Right ventricle myocardium inferior (tissue), 1 donor: ENCODE measurements around the gene CATSPERZ. TPM values are rescaled to one million over a fixed set of nuclear protein-coding genes. Genes with fewer than 3 reads are reported as not detected.

Experiments used
- ATAC-seq: fragments of 200-7000 bp; cut with Tn5 transposase; one replicate; pipeline ENCODE4 v1.9.1; 2020; ENCODE audit warnings: mild to moderate bottlenecking, moderate library complexity
- DNase-seq: peaks from one replicate; pipeline ENCODE4 v3.0.0; 2021; ENCODE audit errors: missing footprints
- intact Hi-C: fragments of 100-400 bp; cut with DNase I; formaldehyde crosslinking; loops from one replicate; pipeline ENCODE4 v1.11.0; 2022
- total RNA-seq: library from RNA; stranded (reverse); fragmentation: NEBNext Ultra II Directional; extraction: Animal tissue kit (Norgen Biotek cat#: 25700); gene quantifications from one replicate; pipeline ENCODE4 v1.2.1, GENCODE V29; 2021
- donor health status: DM: no; HTN: yes; CAD: no; lungs with severe emphysema.

CATSPERZ gene
- total RNA-seq, 1 donor from 2014 or later, result not detected

DNA sequence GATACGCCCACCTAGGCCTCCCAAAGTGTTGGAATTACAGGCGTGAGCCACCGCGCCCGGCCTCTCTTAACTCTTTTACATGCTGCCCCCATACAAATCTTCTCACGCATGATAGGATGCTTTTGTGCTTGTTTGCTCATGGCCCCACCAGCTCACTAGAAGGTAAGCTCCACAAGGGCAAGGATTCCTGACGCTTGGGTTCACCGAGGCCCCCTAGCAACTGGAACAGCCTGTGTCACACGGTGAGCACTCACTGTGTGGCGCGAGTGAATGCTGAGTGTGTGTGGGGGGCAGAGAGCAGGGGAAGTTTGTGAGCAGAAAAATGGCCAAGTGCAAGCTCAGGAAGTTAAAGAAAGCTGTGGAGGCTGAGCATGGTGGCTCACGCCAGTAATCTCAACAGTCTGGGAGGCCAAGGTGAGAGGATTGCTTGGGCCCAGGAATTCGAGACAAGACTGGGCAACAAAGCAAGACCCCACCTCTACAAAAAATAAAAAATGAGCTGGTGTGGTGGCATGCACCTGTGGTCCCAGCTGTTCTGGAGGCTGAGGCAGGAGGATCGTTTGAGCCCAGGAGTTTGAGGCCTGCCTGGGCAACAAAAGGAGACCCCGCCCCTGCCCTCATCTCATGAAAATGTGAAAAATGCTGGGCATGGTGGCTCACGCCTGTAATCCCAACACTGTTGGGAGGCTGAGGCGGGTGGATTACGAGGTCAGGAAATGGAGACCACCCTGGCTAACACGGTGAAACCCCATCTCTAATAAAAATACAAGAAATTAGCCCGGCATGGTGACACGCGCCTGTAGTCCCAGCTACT is 18.0 kb upstream of the CATSPERZ start:
- DNase-seq (no peak), ATAC-seq (no peak)
- intact Hi-C loops, result no loop called here

DNA sequence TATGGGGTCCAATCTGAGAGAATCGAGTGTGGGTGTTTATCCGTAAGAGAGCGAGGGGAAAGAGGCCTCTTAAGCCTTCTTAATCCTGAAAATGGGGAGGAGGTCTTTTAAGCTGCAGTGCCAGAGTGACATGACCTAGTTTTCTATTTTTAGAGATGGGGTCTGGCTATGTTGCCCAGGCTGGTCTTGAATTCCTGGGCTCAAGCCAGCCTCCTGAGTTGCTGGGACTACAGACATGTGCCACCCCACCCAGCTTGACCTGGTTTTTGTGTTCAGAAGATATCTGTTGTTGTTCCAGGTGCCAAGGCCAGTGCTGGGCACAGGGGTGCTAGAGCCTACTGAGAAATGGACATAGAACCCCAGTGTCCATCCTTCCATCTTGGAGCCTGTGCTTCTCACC is 17.1 kb upstream of the CATSPERZ start:
- DNase-seq, result no peak

DNA sequence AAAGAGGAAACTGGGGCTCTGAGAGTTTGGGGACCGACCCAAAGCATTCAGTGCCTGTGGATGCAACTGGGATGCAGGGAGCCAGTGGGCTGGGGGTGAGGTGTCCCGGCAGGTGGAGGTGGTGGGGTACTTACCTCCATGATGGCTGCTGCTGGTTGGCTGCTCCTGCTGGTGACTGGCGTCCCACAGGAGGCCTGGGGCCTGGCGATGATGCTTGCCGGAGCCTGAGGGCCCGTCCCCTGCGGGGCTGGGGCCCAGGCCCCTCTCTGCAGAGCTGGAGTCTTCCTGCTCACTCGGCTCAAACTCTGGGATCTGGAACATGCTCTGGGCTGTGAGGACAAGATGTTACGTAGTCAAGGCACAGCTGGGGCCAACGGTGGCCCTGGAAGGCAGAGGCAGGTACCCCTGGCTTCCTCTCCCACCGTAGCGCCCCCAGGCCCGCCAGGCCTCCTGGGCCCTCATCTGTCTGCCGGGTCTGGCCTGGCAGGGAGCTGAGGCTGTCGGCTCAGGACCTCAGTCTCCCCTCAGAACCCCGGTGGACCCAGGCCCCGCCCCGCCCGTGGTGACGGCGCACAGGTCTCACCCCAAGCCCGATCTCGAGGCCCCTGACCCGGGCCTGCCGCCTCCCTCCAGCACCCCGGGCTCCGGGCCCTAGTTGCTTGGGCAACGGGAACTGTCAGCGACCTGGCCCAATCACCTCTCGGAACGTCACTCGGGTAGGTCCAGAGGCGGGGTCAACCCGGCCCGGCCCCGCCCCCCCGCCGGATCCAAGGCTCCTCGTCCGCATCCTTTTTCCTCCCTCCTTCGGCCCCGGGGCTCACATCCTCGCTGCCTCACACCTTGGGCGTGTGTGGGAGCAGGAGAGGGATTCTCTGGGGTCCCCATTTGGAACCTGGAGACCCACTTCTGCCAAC is 15.9 kb upstream of the CATSPERZ start, which contains the start of gene BAD:
TSS of gene BAD (minus strand) at position 618 of the 914 bp plus-strand sequence. CDS start at position 321, 297 bp downstream.
- intact Hi-C loops, result loop anchor here (2.0 kb wide), 1 partner anchor 20 kb away; the partner anchor contains the start of gene ESRRA
- peak; percentile 92 for ATAC-seq
- peak; percentile 96 for DNase-seq

More for the DNA sequence above, 17.1 kb upstream of the CATSPERZ start:
- ATAC-seq, result no peak
- intact Hi-C loops, result no loop called here

DNA sequence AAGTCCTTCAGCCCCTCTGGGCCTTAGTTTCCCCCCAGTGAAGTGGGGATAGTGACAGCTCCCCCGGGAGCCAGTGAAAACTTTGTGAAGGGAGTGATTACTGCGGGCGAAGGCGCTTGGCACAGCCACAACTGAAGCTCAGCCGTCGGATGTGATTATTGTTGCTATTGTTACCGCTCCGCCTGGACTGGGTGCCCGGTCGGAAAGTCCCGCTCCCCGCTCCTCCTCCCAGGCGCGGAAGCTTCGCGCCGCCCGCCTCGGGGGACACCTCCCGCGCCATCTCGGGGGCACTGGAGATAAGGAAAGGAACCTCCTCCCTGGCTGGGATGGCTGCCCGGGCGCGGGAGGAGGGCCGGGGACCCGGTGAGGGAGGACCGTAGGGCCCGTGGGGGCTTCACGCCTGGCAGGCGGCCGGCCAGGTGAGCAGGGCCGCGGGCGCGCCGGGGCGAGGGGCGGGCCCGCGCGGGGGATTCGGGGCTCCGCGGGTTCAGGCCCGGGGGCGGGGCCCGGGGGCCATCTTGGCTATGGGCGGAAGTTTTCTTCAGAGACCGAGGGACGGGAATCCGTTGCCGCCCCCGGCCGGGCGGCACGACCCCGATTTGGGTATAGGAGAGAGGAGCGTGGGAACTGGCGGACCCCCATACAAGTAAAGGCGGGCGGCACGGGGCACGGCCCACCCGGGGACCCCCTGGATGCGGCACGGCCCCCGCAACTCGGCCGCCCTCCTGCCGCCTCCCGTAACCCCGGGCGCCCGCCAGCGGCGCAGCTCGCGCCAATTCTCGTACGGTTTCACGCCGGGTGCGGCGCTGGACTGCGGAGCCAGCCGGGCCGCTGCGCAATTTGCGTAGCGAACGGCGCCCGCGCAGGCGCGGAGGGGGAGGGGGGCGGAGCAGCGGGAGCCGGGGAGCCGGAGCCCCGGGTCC is 14.9 kb upstream of the CATSPERZ start, which contains the start of gene GPR137:
TSS of gene GPR137 (plus strand) at position 887 of the 923 bp plus-strand sequence. CDS start 677 bp downstream, outside the sequence.
- peak; percentile 74 for ATAC-seq
- DNase-seq, result peak; percentile 93
- intact Hi-C loops, result loop anchor here (1.0 to 5.0 kb wide), 3 partner anchors 15 to 83 kb away; partner anchors contain the start of gene ESRRA

DNA sequence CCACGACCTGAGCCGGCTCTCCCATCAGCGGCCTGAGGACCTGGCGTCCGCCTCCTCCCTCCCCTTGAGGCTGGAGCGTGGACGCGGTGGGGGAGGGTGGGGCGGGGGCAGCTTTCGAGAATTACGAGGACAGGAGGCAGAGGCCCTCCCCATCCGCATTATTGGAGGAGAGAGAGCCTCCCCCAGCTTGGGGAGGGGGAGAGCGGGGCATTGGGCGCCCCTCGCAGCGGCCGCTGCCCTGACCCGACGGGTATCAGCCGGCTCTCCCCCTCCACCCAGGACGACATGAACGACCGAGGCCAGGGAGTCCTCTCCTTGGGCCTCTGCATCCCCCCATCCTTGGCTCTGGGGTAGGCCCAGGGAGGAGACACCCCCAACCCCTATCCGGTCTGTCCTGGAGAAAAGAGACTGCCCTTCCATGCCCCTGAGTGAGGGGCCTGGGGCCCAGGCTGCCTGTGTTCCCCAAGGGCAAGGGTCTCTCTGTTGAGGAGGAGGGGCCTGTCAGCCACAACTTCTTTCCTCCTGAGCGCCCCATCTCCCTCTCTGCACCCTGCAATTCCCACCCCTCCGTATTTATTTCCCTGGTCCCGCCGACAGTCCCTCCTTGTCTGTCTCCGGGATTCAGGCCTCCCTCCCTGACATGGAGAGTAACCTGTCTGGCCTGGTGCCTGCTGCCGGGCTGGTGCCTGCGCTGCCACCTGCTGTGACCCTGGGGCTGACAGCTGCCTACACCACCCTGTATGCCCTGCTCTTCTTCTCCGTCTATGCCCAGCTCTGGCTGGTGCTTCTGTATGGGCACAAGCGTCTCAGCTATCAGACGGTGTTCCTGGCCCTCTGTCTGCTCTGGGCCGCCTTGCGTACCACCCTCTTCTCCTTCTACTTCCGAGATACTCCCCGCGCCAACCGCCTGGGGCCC is 14.0 kb upstream of the CATSPERZ start:
- DNase-seq (peak; percentile 17), ATAC-seq (no peak)
- intact Hi-C loops, result loop anchor here (1.0 to 5.0 kb wide), 3 partner anchors 16 to 84 kb away; partner anchors contain the start of gene ESRRA

DNA sequence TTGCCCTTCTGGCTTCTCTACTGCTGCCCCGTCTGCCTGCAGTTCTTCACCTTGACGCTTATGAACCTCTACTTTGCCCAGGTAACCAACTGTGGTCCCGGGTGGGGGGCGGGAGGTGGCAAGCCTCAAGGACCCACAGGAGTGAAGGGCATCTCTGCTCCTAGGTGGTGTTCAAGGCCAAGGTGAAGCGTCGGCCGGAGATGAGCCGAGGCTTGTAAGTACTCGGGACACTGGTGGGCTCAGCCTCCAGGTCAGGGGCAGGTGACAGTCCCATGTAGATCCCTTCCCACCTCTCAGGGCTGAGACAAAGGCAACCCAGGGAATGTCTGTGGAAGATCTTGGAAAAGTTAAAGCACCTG is 13.4 kb upstream of the CATSPERZ start:
- intact Hi-C loops, result loop anchor here (5.0 kb wide), 1 partner anchor 84 kb away; no protein-coding TSS in a partner anchor
- peak; percentile 68 for DNase-seq
- ATAC-seq, result no peak

DNA sequence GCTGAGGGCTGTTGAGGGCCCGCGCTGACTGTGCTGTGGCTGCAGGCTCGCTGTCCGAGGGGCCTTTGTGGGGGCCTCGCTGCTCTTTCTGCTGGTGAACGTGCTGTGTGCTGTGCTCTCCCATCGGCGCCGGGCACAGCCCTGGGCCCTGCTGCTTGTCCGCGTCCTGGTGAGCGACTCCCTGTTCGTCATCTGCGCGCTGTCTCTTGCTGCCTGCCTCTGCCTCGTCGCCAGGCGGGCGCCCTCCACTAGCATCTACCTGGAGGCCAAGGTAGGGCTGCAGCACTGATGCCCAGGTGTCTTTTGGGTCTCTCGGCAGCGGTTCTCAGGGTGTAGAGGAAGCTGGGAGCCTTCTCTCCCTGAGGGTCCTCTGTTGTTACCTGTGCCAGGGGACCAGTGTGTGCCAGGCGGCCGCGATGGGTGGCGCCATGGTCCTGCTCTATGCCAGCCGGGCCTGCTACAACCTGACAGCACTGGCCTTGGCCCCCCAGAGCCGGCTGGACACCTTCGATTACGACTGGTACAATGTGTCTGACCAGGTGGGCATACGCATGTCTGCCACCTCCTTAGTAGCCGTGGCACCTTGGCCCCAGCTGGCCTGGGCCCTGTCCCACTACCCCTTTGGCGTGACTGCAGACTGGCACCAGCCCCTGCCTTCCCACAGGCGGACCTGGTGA is 12.3 kb upstream of the CATSPERZ start:
- no peak for ATAC-seq
- intact Hi-C loops, result loop anchor here (5.0 kb wide), 1 partner anchor 86 kb away; no protein-coding TSS in a partner anchor
- DNase-seq, result peak; percentile 50

DNA sequence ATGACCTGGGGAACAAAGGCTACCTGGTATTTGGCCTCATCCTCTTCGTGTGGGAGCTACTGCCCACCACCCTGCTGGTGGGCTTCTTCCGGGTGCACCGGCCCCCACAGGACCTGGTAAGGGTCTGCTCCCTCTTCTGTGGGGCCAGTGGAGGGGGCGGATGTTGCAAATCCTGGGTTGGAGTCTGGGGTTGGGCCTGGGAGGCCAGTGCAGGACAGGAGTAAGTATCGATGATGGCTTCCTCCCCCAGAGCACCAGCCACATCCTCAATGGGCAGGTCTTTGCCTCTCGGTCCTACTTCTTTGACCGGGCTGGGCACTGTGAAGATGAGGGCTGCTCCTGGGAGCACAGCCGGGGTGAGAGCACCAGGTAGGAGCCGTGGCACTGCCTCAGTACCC is 11.8 kb upstream of the CATSPERZ start:
- DNase-seq, result no peak
- ATAC-seq, result no peak
- intact Hi-C loops, result loop anchor here (5.0 kb wide), 1 partner anchor 86 kb away; no protein-coding TSS in a partner anchor

DNA sequence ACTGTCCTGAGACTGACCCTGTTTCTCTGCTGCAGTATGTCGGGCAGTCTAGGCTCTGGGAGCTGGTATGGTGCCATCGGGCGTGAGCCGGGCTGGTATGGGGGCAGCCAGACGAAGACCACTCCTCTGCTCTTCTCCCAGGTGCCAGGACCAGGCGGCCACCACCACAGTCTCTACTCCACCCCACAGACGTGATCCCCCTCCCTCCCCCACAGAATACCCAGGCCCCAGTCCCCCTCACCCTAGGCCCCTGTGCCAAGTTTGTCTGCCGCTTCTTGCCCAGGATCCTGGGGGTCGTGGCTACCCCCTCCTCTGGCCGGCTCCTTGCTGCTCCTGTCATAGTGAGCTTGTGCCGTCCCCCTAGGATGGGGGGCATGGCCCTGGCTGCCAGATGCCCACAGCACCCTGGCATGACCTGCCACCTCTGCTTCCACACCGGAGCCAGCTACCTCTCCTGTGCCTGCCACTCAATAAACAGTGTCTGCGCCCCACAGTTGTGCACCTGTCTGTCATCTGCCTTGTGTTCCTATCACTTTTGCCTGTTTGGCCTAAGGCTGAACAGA is 11.1 kb upstream of the CATSPERZ start:
- peak; percentile 26 for DNase-seq
- intact Hi-C loops, result loop anchor here (5.0 kb wide), 1 partner anchor 87 kb away; no protein-coding TSS in a partner anchor
- no peak for ATAC-seq

DNA sequence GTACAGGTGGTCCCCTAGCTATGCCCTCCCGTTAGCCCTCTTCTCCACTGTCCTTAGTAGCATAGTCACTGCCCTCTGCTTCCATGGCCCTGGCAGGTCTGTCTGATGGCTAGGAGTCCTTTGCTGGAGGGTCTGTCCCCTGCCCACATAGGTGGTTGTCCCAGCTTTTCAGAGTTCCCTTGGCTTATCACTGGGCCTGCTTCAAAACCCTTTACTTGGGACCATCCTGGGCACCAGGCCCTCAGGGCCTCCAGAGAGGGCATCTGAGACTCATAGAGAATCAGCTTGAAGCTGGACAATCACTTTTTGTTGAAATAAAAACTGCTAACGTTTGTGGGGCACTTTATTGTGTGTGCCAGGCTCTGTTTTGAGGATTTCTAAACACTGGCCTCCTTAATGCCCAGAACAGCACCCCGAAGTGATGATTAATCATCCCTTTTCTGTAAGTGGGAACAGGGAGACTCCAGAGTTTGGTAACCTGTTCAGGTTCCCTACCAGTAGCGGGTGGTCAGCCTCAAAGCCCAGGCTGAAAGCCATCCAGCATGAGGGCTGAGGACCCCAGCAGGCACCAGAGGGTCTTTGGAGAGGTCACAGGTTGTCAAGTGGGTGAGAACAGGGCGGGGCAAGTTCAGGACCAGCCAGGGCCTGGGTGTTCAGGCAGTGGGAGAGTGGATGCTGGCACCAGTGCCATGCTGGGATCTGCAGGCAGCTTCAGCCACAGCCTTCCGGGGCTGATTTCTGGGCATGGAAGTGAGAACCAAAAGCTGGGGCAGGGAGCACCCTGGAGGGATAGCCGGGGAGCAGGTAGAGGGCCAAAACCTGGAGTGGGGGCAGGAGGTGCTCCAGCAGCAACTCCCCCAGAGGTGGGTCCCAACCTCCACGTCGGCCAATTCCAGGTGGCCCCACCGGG is 9.6 kb upstream of the CATSPERZ start:
- intact Hi-C loops, result no loop called here
- ATAC-seq, result no peak
- peak; percentile 40 for DNase-seq

DNA sequence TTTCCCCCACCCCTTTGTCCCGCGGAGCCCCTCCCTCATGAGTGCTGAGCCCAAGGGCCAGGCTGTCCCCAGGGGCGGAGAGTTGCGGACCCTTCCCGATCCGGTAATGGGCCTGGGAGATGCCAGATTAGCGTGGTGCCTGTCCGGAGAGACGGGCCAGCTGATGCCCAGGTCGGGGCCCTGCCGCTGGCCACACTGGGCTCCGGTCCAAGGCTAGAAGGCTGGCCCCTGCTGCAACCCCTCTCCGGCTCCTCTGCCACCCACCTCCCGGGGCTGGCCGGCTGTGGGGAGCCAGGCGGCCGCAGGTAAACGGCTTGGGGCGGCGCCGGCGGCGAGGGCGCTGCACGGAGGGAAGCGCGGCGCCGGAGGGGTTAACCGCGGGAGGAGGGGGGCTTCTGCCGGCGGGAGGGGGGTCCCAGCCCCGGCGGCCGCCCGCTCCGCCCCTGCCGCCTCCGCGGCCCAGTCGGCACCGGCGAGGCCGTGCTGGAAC is 8.9 kb upstream of the CATSPERZ start, which contains the start of gene KCNK4:
TSS of gene KCNK4 (plus strand) at position 41 of the 490 bp plus-strand sequence. CDS start 1,717 bp downstream, outside the sequence.
- intact Hi-C loops, result no loop called here
- DNase-seq (peak; percentile 22), ATAC-seq (no peak)

DNA sequence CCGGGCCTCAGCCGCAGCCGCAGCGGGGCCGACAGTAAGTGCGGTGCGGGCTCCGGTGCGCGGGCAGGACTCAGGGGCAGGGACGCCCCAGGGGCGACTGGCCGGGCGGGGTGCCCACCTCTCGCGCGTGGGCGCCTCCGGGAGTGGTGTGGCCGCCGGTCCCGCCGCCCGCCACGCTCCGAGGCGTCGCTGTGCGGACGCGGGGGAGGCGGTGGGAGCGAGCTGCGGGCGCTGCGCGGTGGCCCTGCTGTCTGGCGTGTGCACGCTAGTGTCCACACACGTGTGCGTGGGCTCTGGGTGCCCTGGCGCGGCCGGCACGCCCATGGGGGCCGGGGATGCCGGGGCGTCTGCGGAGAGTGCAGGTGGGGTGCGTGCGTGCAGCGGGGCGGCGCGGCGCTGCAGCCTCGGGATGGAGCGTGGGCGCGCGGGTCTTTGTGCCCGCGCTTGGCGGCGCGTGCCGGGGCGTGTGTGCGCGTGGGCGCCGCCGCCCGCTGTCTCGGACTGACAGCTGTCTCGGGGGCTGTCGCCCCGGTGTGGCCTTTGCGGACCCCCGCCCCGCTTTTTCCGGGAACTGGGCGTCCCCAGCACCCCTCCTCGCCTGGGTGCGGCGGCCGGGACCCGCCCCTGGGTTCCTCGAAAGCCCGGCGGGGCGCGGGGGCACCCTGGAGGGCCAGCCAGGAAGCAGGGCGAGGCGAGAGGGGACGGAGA is 8.3 kb upstream of the CATSPERZ start:
- intact Hi-C loops, result no loop called here
- DNase-seq (peak; percentile 37), ATAC-seq (no peak)

DNA sequence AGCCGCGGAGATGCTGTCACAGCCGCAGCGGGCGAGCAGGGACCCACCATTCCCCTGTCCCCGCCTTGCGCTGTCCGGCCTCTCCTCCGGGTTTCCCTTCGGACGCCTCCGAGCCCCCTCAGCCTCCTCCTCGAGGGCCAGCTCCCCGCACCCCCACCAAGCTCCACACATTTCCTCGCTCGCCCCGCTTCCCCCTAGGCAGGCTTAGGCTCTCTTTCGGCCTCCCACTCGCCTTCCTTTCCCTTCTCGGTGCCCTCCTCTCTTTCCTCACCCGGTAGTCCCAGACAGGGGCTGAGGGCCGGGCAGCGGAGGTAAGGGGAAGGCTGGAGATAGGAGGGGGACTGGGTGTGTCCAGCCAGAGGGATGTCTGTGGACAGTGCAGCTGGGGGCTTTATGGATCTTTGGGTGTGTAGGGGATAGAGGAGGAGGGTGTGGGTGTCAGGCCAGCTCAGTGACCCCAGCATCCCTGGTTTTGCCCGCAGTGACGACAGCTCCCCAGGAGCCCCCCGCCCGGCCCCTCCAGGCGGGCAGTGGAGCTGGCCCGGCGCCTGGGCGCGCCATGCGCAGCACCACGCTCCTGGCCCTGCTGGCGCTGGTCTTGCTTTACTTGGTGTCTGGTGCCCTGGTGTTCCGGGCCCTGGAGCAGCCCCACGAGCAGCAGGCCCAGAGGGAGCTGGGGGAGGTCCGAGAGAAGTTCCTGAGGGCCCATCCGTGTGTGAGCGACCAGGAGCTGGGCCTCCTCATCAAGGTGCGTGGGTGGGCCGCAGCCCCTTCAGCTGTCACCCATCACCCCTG is 7.5 kb upstream of the CATSPERZ start:
- ATAC-seq (no peak), DNase-seq (peak; percentile 47)
- intact Hi-C loops, result no loop called here
